GM12872 (cell line): ENCODE measurements around the gene PEDS1.
A peak's percentile ranks its signal among the peaks of the same experiment; 100 is the strongest.

Experiments used
- TF ChIP-seq, protein P1 (sequence below): IDR thresholded peaks from 3 replicates; pipeline ENCODE4 v1.5.1; 2011; ENCODE audit warnings: low read depth, mild to moderate bottlenecking, low read length, moderate library complexity; ENCODE audit not compliant: insufficient read depth

The PEDS1 gene

DNA sequence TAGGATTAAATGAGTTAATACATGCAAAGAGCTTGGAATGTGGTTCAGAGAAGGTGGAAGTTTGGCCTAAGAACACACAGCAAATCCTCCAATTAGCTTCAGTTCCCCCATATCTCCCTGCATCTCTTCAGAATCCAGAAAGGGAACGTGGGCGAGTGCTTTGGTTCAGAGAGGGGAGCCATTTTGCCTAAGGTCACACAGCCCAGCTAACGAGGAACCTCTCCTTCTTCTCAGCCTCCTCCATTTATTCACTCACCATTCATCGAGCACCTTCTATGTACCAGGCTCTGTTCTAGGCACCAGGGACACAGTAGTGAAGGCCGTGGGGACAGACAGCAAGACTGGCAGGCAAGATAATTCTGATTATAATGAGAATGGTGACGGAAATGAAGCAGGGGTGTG lies 34.8 kb upstream of the PEDS1 start:
- TF ChIP-seq, protein P1, sequence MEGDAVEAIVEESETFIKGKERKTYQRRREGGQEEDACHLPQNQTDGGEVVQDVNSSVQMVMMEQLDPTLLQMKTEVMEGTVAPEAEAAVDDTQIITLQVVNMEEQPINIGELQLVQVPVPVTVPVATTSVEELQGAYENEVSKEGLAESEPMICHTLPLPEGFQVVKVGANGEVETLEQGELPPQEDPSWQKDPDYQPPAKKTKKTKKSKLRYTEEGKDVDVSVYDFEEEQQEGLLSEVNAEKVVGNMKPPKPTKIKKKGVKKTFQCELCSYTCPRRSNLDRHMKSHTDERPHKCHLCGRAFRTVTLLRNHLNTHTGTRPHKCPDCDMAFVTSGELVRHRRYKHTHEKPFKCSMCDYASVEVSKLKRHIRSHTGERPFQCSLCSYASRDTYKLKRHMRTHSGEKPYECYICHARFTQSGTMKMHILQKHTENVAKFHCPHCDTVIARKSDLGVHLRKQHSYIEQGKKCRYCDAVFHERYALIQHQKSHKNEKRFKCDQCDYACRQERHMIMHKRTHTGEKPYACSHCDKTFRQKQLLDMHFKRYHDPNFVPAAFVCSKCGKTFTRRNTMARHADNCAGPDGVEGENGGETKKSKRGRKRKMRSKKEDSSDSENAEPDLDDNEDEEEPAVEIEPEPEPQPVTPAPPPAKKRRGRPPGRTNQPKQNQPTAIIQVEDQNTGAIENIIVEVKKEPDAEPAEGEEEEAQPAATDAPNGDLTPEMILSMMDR, result no peak

GRCh38 chr20:50187403-50188051 lies 34.0 kb upstream of the PEDS1 start:
- TF ChIP-seq, protein P1, result no peak

GRCh38 chr20:50186987-50187402 lies 33.5 kb upstream of the PEDS1 start:
- TF ChIP-seq, protein P1, result no peak

GRCh38 chr20:50186151-50186885 lies 32.8 kb upstream of the PEDS1 start:
- TF ChIP-seq, protein P1, result peak; percentile 97

GRCh38 chr20:50185426-50185825 lies 31.9 kb upstream of the PEDS1 start:
- TF ChIP-seq, protein P1, result no peak

GRCh38 chr20:50182346-50182745 lies 28.8 kb upstream of the PEDS1 start:
- TF ChIP-seq, protein P1, result no peak

GRCh38 chr20:50181344-50181743 lies 27.8 kb upstream of the PEDS1 start:
- TF ChIP-seq, protein P1, result no peak
